ENCODE measurements around the gene STX8. TPM values are rescaled to one million over a fixed set of nuclear protein-coding genes. Genes with fewer than 3 reads are reported as not detected.

STX8 gene
- polyA plus RNA-seq, 3 donors from 2014 or later, result 249 to 381 (median 263) TPM

DNA sequence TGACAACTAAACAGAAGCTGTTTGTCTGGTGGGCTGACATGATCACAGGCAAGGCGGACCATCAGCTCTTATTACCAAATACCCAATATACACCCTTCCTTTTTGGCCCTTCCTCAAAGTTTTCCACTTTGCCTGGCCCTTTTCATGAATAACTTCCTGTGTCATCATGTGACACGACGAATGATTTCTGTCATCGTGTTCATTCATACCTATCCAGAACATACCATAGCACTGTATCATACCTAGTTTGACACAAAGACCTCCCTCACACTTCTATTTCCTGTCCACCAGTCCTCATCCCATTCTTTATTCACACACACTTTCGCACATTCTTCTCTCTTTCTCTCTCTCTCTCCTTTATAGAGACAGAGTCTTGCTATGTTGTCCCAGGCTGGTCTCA lies 131.8 kb downstream of the STX8 start:
- peaks cover 5 to 9% (median 9%) of the 10 kb centered on the region in 3 donors for H3K36me3 Mint-ChIP-seq
- no peak for DNase-seq
- H3K9me3 Mint-ChIP-seq, result no peaks in the 10 kb centered on the region
- no peak overlapping the region for H3K27ac Mint-ChIP-seq
- H3K4me1 Mint-ChIP-seq, result peaks cover 8 to 14% of the 10 kb centered on the region in 2 donors
- H3K4me3 Mint-ChIP-seq, result no peak overlapping the region
- H3K27me3 Mint-ChIP-seq (ENCODE audit: low read depth in 3 of 3), result peaks cover 0 to 3% (median 2%) of the 10 kb centered on the region in 3 donors

DNA sequence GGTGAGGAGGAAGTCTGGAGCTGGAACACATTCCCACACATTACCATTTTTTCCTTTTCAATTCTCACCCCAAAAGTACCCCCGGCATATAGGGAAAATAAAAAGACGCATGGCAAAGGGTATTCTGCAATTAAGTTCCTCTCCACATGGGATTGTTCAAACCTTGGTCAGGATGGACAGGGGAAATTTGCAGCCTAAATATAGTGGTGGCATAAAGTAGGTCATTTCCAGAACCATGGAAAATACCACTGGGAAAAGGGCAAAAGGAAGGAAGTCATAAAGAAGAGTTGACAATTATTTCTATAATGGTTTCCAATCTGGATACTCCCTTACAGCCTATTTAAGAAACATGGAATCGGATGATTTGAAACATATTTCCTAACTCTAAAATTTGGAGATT lies 135.8 kb downstream of the STX8 start:
- no peaks in the 10 kb centered on the region for H3K9me3 Mint-ChIP-seq
- DNase-seq, result no peak
- peaks cover 12 to 21% of the 10 kb centered on the region in 2 donors for H3K4me1 Mint-ChIP-seq
- H3K4me3 Mint-ChIP-seq, result no peak overlapping the region
- H3K36me3 Mint-ChIP-seq, result peaks cover 16 to 24% (median 19%) of the 10 kb centered on the region in 3 donors
- H3K27ac Mint-ChIP-seq, result no peak overlapping the region
- peaks cover 0 to 3% (median 2%) of the 10 kb centered on the region in 3 donors for H3K27me3 Mint-ChIP-seq (ENCODE audit: low read depth in 3 of 3)

DNA sequence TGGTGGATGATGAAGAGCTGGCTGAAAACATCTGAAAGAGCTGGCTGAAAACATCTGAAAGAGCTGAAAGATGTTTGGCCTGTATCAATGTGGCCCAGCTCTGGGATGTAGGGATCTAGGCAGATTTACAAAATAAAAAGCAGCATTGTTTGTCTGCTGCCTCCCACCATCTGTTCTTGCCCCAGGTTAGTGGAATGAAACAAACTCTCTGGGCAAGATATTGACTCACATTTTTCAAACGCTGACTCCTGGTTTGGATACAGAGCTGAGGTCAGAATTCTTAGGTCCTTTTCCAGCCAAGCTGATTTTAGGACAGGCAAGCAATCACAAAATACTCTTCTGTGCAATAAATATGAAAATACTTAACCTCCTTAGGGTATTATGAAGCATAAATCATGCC lies 139.0 kb downstream of the STX8 start:
- Mint-ChIP-seq H3K4me3 (no peak overlapping the region), H3K4me1 (peaks cover 31 to 37% of the 10 kb centered on the region in 2 donors), H3K9me3 (no peaks in the 10 kb centered on the region), H3K27me3 (ENCODE audit: low read depth in 3 of 3) (no peaks in the 10 kb centered on the region), H3K36me3 (peaks cover 16 to 20% (median 20%) of the 10 kb centered on the region in 3 donors), H3K27ac (peak overlapping the region in 1 of 6 donors; percentile 19)
- DNase-seq, result no peak

DNA sequence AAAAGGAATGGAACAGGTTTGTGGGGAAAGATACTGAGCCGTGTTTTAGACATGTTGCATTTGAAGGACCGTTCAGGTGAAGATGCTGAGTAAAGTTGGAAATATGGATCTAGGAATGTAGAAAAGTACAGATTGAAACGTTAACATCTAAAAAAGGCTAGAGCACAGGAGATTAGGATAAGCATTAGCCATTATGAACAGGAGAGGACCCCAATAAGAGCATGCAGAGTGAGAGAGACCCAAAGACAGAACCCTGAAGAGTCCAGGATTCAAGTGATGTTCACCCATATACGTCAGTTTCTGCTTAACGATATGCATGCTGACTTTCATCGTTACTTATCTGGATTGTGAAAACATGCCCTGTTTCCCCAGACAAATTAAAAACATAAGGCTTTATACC lies 140.5 kb downstream of the STX8 start:
- peak overlapping the region in 1 of 6 donors; percentile 35 for H3K27ac Mint-ChIP-seq
- H3K9me3 Mint-ChIP-seq, result no peaks in the 10 kb centered on the region
- no peak for DNase-seq
- H3K27me3 Mint-ChIP-seq (ENCODE audit: low read depth in 3 of 3), result no peaks in the 10 kb centered on the region
- H3K4me3 Mint-ChIP-seq, result no peak overlapping the region
- H3K4me1 Mint-ChIP-seq, result peaks cover 34 to 37% of the 10 kb centered on the region in 2 donors
- H3K36me3 Mint-ChIP-seq, result peaks cover 16 to 19% (median 16%) of the 10 kb centered on the region in 3 donors

DNA sequence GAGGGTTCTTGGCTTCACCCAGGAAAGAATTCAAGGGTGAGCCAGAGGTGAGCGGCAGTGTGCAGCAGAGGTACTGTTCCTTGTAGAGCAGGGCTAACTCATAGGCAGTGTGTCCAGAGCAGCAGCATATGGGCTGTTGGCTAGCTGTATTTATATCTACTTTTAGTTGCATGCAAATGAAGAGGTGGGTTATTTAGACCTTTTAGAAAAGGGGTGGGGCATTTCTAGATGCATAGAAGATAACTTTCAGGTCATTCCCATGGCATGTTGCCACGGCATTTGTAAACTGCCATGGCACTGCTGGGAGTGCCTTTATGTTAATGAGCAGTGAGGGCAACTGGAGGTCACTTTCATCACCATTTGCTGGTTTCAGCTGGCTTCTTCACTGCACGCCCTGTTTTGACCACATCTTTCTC lies 141.0 kb downstream of the STX8 start:
- Mint-ChIP-seq H3K4me3 (no peak overlapping the region), H3K36me3 (peaks cover 16 to 19% (median 16%) of the 10 kb centered on the region in 3 donors), H3K4me1 (peaks cover 35 to 37% of the 10 kb centered on the region in 2 donors)

DNA sequence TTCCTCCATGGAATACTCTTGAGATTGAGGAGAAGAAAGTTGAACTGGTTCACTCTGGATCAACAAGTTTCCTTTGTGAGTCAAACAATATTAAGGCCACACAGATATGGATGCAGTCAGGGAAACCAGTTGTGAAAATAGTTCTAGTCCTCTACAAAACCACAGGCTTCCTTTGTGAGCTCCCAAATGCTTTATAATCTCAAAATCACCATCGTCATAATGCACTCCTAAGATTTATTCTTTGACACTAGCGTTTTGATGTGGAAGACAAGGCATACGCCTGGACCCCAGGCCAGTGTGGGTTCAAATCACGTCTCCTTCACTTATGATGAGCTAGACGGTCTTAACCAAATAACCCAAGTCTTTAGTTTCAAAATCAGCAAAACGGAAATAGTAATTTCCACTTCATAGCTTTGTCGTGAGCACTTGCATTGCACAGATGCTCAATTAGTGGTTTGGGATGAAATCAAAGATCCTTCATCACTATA lies 142.6 kb downstream of the STX8 start:
- peaks cover 35 to 37% of the 10 kb centered on the region in 2 donors for H3K4me1 Mint-ChIP-seq
- H3K36me3 Mint-ChIP-seq, result peaks cover 16 to 19% (median 16%) of the 10 kb centered on the region in 3 donors
- no peaks in the 10 kb centered on the region for H3K9me3 Mint-ChIP-seq
- peak overlapping the region; percentile 49 to 75 (median 59) for H3K4me3 Mint-ChIP-seq
- DNase-seq, result no peak
- H3K27ac Mint-ChIP-seq, result peak overlapping the region; percentile 9 to 78 (median 41)
- peaks cover 0 to 2% (median 0%) of the 10 kb centered on the region in 3 donors for H3K27me3 Mint-ChIP-seq (ENCODE audit: low read depth in 3 of 3)

More for the DNA sequence above, 141.0 kb downstream of the STX8 start:
- Mint-ChIP-seq H3K27me3 (ENCODE audit: low read depth in 3 of 3) (no peaks in the 10 kb centered on the region), H3K9me3 (no peaks in the 10 kb centered on the region), H3K27ac (peak overlapping the region in 5 of 6 donors; percentile 1 to 47 (median 17))
- no peak for DNase-seq

DNA sequence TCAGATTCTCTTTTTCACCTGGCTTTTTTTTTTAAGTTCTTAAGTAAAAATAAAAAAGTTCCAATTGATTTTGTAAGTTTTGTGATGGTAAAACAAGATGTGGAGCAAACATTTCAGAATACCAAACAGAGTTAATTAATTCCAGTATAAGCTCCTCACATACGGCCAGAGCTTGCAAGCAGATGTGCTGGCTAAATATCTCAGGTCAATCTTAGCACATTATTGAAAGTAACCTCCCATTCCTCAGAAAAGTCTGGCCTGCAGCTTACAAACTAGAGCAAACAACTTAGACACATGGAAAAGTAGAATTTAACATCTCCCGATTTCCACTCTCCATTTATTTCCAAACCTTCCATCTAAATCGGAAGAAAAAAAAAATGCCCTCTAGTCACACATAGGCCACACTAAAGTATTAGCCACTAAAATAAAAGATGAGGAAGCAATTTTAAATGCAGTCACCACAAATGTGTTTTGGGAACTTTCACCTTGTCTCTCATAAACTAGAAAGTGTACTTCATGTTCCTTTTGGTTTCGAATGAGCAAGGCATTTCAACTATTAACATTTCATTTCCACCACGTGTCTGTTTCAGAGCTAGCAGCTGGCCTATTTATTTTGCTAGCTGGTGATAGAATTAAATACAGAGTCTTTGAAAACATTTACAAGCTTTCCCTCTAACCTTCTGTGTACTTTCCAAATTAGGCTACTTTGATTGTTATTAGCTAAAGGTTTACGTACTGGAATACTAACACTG lies 143.3 kb downstream of the STX8 start:
- H3K36me3 Mint-ChIP-seq, result peaks cover 16 to 19% (median 16%) of the 10 kb centered on the region in 3 donors
- no peaks in the 10 kb centered on the region for H3K9me3 Mint-ChIP-seq
- H3K27me3 Mint-ChIP-seq (ENCODE audit: low read depth in 3 of 3), result peaks cover 0 to 2% (median 0%) of the 10 kb centered on the region in 3 donors
- DNase-seq, result no peak
- peaks cover 35 to 37% of the 10 kb centered on the region in 2 donors for H3K4me1 Mint-ChIP-seq
- peak overlapping the region; percentile 21 to 81 (median 63) for H3K27ac Mint-ChIP-seq
- H3K4me3 Mint-ChIP-seq, result peak overlapping the region; percentile 49 to 75 (median 59)

DNA sequence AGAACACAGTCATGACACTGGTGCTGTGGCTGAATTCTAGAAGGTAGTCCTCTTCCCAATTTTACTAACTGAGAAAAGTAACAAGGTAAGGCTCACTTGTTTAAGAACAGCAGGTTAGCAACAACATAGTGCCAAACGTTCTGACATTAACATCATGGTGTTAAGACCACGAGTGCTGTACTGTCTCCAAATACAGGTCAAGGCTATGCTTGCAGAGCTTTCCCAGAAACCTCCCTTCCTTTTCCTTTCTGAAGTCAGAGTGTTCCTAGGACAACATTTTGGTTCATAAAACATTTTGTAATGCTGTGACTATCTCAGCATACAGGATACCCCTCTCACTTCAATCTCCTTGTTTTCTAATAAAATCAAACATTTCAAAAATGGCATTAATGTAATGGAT lies 144.0 kb downstream of the STX8 start:
- Mint-ChIP-seq H3K4me1 (peaks cover 37% of the 10 kb centered on the region in 2 donors), H3K27me3 (ENCODE audit: low read depth in 3 of 3) (peaks cover 0 to 2% (median 0%) of the 10 kb centered on the region in 3 donors), H3K27ac (no peak overlapping the region), H3K36me3 (peaks cover 9 to 19% (median 12%) of the 10 kb centered on the region in 3 donors), H3K9me3 (no peaks in the 10 kb centered on the region), H3K4me3 (no peak overlapping the region)
- no peak for DNase-seq

DNA sequence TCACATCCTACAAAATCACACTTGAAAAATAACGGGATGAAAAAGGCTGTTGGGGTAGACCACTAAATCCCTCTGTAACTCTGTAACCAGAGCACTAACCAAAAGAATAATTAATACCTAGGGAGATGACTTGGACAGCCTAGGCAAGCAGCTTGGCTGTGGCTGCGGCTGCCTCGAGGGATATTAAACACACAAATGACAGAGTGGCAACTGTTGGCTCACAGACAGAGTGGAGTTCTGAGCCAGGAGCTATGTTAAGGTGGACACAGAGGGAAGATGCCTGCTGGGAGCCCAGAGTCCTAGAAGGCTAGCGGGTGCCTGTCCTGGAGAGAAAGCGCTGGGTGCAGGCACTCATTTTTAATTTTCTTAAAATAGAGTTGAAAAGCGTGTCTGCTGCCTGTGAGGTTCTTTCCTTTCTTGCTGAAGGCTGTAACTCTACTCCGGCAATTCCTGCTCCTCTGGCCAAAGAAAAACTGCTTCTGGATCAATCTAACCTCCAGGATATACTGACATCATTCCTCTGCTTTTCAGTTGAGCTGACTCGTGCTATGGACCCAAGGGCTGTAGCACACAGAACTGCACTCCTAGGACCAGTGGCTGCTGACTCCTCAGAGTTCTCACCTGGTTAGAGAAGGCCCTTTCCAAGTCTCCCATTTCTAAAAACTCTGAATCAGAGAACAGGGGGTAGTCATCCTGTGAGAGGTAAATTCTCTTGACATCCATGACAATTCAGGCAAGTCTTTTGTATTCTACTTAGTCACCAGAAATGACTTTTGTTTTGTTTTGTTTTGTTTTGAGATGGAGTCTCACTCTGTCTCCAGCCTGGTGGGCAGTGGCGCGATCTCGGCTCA lies 147.9 kb downstream of the STX8 start:
- peaks cover 2 to 8% (median 4%) of the 10 kb centered on the region in 3 donors for H3K36me3 Mint-ChIP-seq
- H3K9me3 Mint-ChIP-seq, result no peaks in the 10 kb centered on the region
- peak overlapping the region in 1 of 6 donors; percentile 9 for H3K27ac Mint-ChIP-seq
- H3K4me3 Mint-ChIP-seq, result no peak overlapping the region
- H3K27me3 Mint-ChIP-seq (ENCODE audit: low read depth in 3 of 3), result peaks cover 0 to 2% (median 0%) of the 10 kb centered on the region in 3 donors
- DNase-seq, result no peak
- H3K4me1 Mint-ChIP-seq, result peaks cover 8 to 14% of the 10 kb centered on the region in 2 donors

DNA sequence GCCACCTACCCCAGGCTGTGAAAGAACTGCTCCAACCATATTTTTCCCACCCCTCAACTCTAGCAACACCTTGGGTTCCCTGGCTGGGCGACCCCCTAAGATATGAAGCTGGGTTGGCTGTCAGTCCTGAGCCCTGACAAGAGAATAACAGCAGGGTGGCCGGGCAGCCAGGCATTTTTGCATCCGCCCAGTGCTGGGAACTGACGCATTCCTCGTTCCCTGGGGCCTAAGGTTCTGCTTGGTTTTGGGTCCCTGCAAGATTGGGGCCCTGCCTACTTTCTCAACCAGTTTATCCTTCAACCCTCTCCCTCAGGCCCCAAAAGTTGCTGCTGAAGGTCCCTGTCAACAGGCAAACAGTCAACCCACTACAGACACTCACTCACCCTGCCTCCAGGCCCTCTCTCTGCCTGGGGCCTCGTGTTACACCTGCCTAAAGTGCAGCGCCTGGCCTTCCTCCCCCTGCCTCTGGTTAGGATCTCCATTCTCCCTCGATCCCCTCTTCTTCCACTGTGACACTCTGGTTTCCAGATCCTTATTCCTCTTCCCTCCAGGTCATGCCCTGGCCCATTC lies 151.5 kb downstream of the STX8 start:
- DNase-seq, result no peak
- Mint-ChIP-seq H3K36me3 (peaks cover 9 to 14% (median 12%) of the 10 kb centered on the region in 3 donors), H3K27me3 (ENCODE audit: low read depth in 3 of 3) (peaks cover 0 to 1% (median 1%) of the 10 kb centered on the region in 3 donors), H3K9me3 (no peaks in the 10 kb centered on the region), H3K4me1 (peaks cover 0 to 2% of the 10 kb centered on the region in 2 donors), H3K27ac (peak overlapping the region in 2 of 6 donors; percentile 42 to 50), H3K4me3 (no peak overlapping the region)

DNA sequence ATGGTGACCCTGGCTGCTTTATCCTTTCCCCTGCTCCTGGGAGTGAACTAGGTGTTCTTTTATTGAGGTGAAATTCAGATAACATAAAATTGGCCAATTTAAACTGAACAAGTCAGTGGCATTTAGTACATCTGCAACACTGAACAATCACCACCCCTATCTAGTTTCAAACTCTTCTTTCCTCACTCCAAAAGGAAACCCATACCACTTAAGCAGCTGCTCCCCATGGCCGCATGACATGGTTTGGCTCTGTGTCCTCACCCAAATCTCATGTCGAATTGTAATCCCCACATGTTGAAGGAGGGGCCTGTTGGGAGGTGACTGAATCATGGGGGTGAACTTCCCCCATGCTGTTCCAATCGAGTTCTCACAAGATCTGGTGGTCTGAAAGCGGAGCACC lies 154.1 kb downstream of the STX8 start:
- H3K36me3 Mint-ChIP-seq, result peaks cover 9 to 23% (median 15%) of the 10 kb centered on the region in 3 donors
- DNase-seq, result no peak
- no peaks in the 10 kb centered on the region for H3K9me3 Mint-ChIP-seq
- H3K4me3 Mint-ChIP-seq, result no peak overlapping the region
- H3K27me3 Mint-ChIP-seq (ENCODE audit: low read depth in 3 of 3), result peaks cover 0 to 1% (median 1%) of the 10 kb centered on the region in 3 donors
- no peaks in the 10 kb centered on the region for H3K4me1 Mint-ChIP-seq
- no peak overlapping the region for H3K27ac Mint-ChIP-seq

DNA sequence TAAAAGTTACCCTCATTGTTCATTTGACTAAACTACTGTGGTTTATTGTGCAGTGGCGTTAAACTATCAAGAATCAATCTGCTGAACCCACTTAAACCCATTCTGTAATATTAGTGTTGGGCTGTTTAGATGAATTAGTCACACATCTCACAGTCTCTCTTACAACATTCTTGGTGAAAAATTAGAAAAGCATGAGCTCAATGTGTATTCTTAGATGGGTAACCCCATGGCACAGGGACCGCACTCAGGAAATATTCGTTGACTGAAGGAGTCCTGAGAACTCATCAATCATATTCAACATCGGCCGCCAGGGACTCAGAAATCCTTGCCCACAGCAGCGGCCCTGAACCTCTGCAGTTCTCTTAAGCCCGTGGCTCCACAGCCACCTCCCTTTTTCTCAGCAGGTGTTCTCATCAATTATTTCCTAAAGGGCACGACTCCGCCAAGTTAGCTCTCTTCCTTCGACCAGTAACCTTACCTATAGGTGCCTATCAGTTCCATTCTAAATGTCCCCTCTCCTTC lies 155.6 kb downstream of the STX8 start:
- peaks cover 9 to 23% (median 18%) of the 10 kb centered on the region in 3 donors for H3K36me3 Mint-ChIP-seq

DNA sequence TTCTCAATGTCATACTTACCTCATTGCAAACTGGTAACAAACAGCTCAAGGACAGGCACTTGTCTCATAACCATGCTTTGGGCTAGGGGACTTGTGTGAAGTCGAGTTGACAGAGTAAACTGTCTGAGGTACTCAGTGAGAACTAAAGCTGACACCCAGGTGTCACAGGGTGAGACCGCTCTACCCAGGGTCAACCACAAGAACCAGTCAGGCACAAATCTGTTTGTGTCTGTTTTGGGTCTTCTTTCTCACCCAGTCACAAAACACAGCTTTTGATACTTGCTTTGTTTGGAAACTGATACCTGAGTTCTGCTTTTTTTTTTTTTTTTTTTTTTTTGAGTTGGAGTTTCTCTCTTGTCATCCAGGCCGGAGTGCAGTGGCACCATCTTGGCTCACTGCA lies 161.1 kb downstream of the STX8 start:
- Mint-ChIP-seq H3K27ac (peak overlapping the region in 4 of 6 donors; percentile 21 to 57 (median 36)), H3K36me3 (peaks cover 0 to 9% (median 6%) of the 10 kb centered on the region in 3 donors), H3K9me3 (no peaks in the 10 kb centered on the region), H3K4me3 (peak overlapping the region in 3 of 5 donors; percentile 13 to 42 (median 32)), H3K4me1 (peaks cover 26% of the 10 kb centered on the region in 2 donors), H3K27me3 (ENCODE audit: low read depth in 3 of 3) (peaks cover 0 to 3% (median 0%) of the 10 kb centered on the region in 3 donors)
- peak; percentile 35 to 55 (median 48) for DNase-seq

More for the DNA sequence above, 155.6 kb downstream of the STX8 start:
- Mint-ChIP-seq H3K4me3 (no peak overlapping the region), H3K27me3 (ENCODE audit: low read depth in 3 of 3) (peaks cover 0 to 1% (median 1%) of the 10 kb centered on the region in 3 donors), H3K27ac (no peak overlapping the region), H3K9me3 (no peaks in the 10 kb centered on the region), H3K4me1 (peaks cover 9 to 11% of the 10 kb centered on the region in 2 donors)
- DNase-seq, result no peak

Data from immature natural killer cell (primary cell).